Transverse colon (tissue), 4 donors: ENCODE data around the gene SLIT3. TPM values are rescaled to one million over a fixed set of nuclear protein-coding genes. Genes with fewer than 3 reads are reported as not detected.

ENCODE experiments used
- DNase-seq: peaks from one replicate; pipeline ENCODE4 v3.0.0-alpha.2; 2019
- H3K27ac ChIP-seq, 4 donors: fragments of 200-600 bp; sonication (generic); 2 replicates each; pipeline ENCODE4 v1.5.1; 2016 to 2018; ENCODE audit warnings: inconsistent platforms in 4 of 4
- H3K27me3 ChIP-seq: fragments of 200-600 bp; sonication (generic); 2 replicates; pipeline ENCODE4 v1.5.1; 2017; ENCODE audit warnings: inconsistent platforms
- H3K36me3 ChIP-seq, 4 donors: fragments of 200-600 bp; sonication (generic); 2 replicates each; pipeline ENCODE4 v1.5.1; 2017 to 2019; ENCODE audit warnings: inconsistent platforms in 4 of 4
- H3K4me1 ChIP-seq, 4 donors: fragments of 200-600 bp; sonication (generic); 2 replicates each; pipeline ENCODE4 v1.5.1; 2017 to 2020; ENCODE audit warnings: inconsistent platforms in 4 of 4
- H3K4me3 ChIP-seq, 4 donors: fragments of 200-600 bp; sonication (generic); 1 replicate in 1 of 4; 2 replicates in 3 of 4; pipeline versions ENCODE4 v1.5.1 to v1.6.1; 2017 to 2019; ENCODE audit warnings: inconsistent platforms in 4 of 4
- H3K9me3 ChIP-seq, 2 donors: fragments of 200-600 bp; sonication (generic); 2 replicates each; pipeline ENCODE4 v1.5.1; 2017 to 2019; ENCODE audit warnings: inconsistent platforms in 2 of 2
- CTCF ChIP-seq, 5 experiments: fragments of 200-600 bp in 3 of 5; fragments of 450-650 bp in 2 of 5; sonication (generic) in 3 of 5; IDR thresholded peaks; 1 replicate in 2 of 5; 2 replicates in 3 of 5; pipeline ENCODE4 v1.5.1; 2016 to 2017; ENCODE audit warnings: antibody characterized with exemption in 5 of 5, inconsistent platforms in 3 of 5, mild to moderate bottlenecking in 2 of 5, moderate library complexity in 1 of 5
- EP300 ChIP-seq: sonication (generic); formaldehyde crosslinking; IDR thresholded peaks from one replicate; pipeline ENCODE4 v1.6.1; 2017; ENCODE audit warnings: antibody characterized with exemption, low read depth
- POLR2A ChIP-seq: fragments of 450-650 bp; IDR thresholded peaks from one replicate; pipeline ENCODE4 v1.6.1; 2016; ENCODE audit warnings: antibody characterized with exemption, mild to moderate bottlenecking, moderate library complexity
- POLR2AphosphoS5 ChIP-seq, 3 donors: sonication (generic); formaldehyde crosslinking; IDR thresholded peaks; one replicate each; pipeline ENCODE4 v1.6.1; 2016; ENCODE audit warnings: antibody characterized with exemption in 3 of 3
- WGBS, 2 donors: methylation state at CpG; one replicate each; pipeline ENCODE4 v1.1.5; 2018; ENCODE audit warnings: low coverage in 1 of 2; 5-methylcytosine and 5-hydroxymethylcytosine counted together
- in situ Hi-C, 4 donors: fragments of 200-750 bp; cut with MboI; loops; one replicate each; pipeline versions ENCODE4 v1.15.0 to v1.15.1; 2017; ENCODE audit warnings: low sequenced_read_pairs in 3 of 4, low pct_ligation_motif_present in 1 of 4, low pct_unique_long_range_greater_than_20kb in 1 of 4
- intact Hi-C: fragments of 100-400 bp; cut with DNase I; formaldehyde crosslinking; loops from one replicate; pipeline ENCODE4 v1.15.1; 2023; ENCODE audit warnings: low total_unique reads
- total RNA-seq, 4 donors: library from RNA; depleted of rRNA; stranded (reverse); fragments of >200 nt; gene quantifications; one replicate each; pipeline ENCODE4 v1.1.0, GENCODE V29; 2016

Gene SLIT3
- total RNA-seq, 4 donors from 2014 or later: 6.7 to 60.5 (median 9.6) TPM

- no peak for TF ChIP-seq POLR2AphosphoS5 (IDR thresholded peaks at IDR 0.05)
- no peak for TF ChIP-seq POLR2A
- TF ChIP-seq CTCF (IDR thresholded peaks at IDR 0.05): no peak
- no peak for TF ChIP-seq EP300
- Histone ChIP-seq H3K9me3 (no peaks in the 10 kb centered on the region), H3K36me3 (no peaks in the 10 kb centered on the region), H3K4me1 (no peaks in the 10 kb centered on the region), H3K27ac (no peak overlapping the region), H3K4me3 (no peak overlapping the region), H3K27me3 (no peaks in the 10 kb centered on the region)
- intact Hi-C loops: no loop called here
- DNase-seq: no peak
- 73 to 83% methylated on average over 1 to 3 of the region's 3 CpGs for WGBS, 2 donors
- in situ Hi-C loops: no loop called here
These were observed 74.0 kb downstream of the SLIT3 start for GRCh38 chr5:169226895-169227294.

- Histone ChIP-seq H3K4me3 (no peak overlapping the region), H3K27me3 (no peaks in the 10 kb centered on the region), H3K4me1 (no peaks in the 10 kb centered on the region), H3K27ac (no peak overlapping the region), H3K9me3 (no peaks in the 10 kb centered on the region), H3K36me3 (no peaks in the 10 kb centered on the region)
- in situ Hi-C loops (no loop called here), intact Hi-C loops (no loop called here)
- DNase-seq: no peak
- 50 to 85% methylated on average over 1 to 6 of the region's 6 CpGs for WGBS, 2 donors
- no peak for TF ChIP-seq EP300
- TF ChIP-seq POLR2AphosphoS5 (IDR thresholded peaks at IDR 0.05): no peak
- TF ChIP-seq CTCF (IDR thresholded peaks at IDR 0.05): no peak
These were observed 75.0 kb downstream of the SLIT3 start for GRCh38 chr5:169225830-169226356.

- Histone ChIP-seq H3K9me3 (no peaks in the 10 kb centered on the region), H3K4me1 (no peaks in the 10 kb centered on the region), H3K4me3 (no peak overlapping the region), H3K27me3 (no peaks in the 10 kb centered on the region), H3K27ac (no peak overlapping the region), H3K36me3 (no peaks in the 10 kb centered on the region)
- intact Hi-C loops (no loop called here), in situ Hi-C loops (no loop called here)
- TF ChIP-seq POLR2A: no peak
- TF ChIP-seq POLR2AphosphoS5 (IDR thresholded peaks at IDR 0.05): no peak
- no peak for TF ChIP-seq EP300
- no peak for TF ChIP-seq CTCF (IDR thresholded peaks at IDR 0.05)
- no peak for DNase-seq
- 75% methylated on average over 1 of the region's 1 CpG for WGBS, 2 donors
These were observed 77.4 kb downstream of the SLIT3 start for GRCh38 chr5:169223595-169223953.

GRCh38 chr5:169222934-169223594 is 77.9 kb downstream of the SLIT3 start:
- WGBS, 2 donors: 43 to 48% methylated on average over 1 to 9 of the region's 9 CpGs
- DNase-seq: no peak
- in situ Hi-C loops: no loop called here
- H3K9me3 ChIP-seq: no peaks in the 10 kb centered on the region
- no peak overlapping the region for H3K4me3 ChIP-seq
- no peaks in the 10 kb centered on the region for H3K27me3 ChIP-seq
- no peak for TF ChIP-seq POLR2A
- no peak for TF ChIP-seq POLR2AphosphoS5 (IDR thresholded peaks at IDR 0.05)
- TF ChIP-seq EP300: no peak
- TF ChIP-seq CTCF (IDR thresholded peaks at IDR 0.05): no peak
- H3K4me1 ChIP-seq: no peaks in the 10 kb centered on the region
- no peaks in the 10 kb centered on the region for H3K36me3 ChIP-seq
- intact Hi-C loops: no loop called here
- no peak overlapping the region for H3K27ac ChIP-seq
